Stomach (tissue), 4 donors: ENCODE results near the gene BBOX1.

Experiments used
- POLR2A ChIP-seq, 4 donors: fragments of 450-650 bp; IDR thresholded peaks; one replicate each; pipeline ENCODE4 v1.6.1; 2016; ENCODE audit warnings: antibody characterized with exemption in 4 of 4, control low read depth in 2 of 4, mild to moderate bottlenecking in 1 of 4, moderate library complexity in 1 of 4
- POLR2AphosphoS5 ChIP-seq, 3 donors: sonication (generic); formaldehyde crosslinking; IDR thresholded peaks; one replicate each; pipeline ENCODE4 v1.6.1; 2016; ENCODE audit warnings: antibody characterized with exemption in 3 of 3
- TF ChIP-seq, protein P1 (sequence below), 7 experiments: fragments of 450-650 bp in 4 of 7; fragments of 200-600 bp in 3 of 7; sonication (generic) in 3 of 7; IDR thresholded peaks; one replicate each; pipeline ENCODE4 v1.5.1; 2016 to 2019; ENCODE audit warnings: antibody characterized with exemption in 7 of 7, control low read depth in 2 of 7, mild to moderate bottlenecking in 1 of 7

DNA sequence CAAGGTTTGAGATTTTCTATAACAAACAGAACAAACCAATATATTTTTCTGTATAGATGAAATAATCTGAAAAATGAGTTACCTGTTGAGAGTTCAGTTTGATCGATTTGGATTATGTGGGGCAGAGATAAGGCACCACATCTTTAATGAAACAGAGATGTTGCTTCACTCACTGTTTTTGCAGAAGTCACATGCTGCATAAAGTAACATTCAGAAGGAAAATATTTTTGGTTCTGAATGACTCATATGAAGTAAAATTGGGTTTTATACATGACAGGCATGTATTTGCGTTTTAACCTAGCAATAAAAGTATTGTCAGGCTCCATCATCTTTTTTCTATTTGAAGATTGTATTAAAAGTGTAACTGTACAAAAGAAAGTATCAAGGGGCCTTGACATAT, 77.8 kb downstream of the BBOX1 start:
- TF ChIP-seq, protein P1, sequence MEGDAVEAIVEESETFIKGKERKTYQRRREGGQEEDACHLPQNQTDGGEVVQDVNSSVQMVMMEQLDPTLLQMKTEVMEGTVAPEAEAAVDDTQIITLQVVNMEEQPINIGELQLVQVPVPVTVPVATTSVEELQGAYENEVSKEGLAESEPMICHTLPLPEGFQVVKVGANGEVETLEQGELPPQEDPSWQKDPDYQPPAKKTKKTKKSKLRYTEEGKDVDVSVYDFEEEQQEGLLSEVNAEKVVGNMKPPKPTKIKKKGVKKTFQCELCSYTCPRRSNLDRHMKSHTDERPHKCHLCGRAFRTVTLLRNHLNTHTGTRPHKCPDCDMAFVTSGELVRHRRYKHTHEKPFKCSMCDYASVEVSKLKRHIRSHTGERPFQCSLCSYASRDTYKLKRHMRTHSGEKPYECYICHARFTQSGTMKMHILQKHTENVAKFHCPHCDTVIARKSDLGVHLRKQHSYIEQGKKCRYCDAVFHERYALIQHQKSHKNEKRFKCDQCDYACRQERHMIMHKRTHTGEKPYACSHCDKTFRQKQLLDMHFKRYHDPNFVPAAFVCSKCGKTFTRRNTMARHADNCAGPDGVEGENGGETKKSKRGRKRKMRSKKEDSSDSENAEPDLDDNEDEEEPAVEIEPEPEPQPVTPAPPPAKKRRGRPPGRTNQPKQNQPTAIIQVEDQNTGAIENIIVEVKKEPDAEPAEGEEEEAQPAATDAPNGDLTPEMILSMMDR (IDR thresholded peaks at IDR 0.05), result no peak
- no peak for TF ChIP-seq POLR2A (IDR thresholded peaks at IDR 0.05)
- TF ChIP-seq POLR2AphosphoS5 (IDR thresholded peaks at IDR 0.05), result no peak
